ENCODE data around the gene CYB5A. TPM values are rescaled to one million over a fixed set of nuclear protein-coding genes. Genes with fewer than 3 reads are reported as not detected.

CYB5A gene
- polyA plus RNA-seq, 2 of the 4 experiments (the other 2 are of a cell fraction): 132 to 267 TPM

DNA sequence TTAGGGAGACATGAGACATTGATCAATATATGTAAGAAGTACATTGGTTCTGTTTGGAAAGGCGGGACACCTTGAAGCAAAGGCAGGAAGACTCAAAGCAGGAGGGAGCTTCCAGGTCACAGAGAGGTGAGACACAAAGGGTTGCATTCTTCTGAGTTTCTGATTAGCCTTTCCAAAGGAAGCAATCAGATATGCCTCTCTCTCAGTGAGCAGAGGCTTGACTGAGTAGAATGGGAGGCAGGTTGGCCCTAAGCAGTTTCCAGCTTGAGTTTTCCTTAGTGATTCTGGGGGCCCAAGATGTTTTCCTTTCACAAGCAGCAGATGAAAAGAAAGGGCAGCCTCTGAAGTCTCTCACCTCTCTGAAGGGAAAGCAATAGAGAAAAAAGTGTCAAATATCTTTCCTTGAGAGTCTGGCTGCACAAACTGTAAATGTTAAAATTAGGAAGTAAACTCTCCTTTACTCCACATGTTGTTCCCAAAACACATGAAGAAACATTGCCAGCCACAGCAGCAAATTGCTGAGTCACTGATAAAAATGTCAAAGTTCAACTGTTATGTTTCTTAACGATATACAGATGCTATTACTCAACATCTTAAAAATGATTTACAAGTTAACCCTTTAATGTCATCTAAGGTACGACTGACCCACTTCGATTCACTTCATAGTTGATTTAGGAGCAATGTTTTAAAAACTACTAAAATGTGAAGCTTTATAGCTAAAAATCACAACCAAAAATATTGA is 40.3 kb downstream of the CYB5A start (continued):
- TF ChIP-seq EP300 (IDR thresholded peaks at IDR 0.05): peak in 1 of 2 experiments; percentile 45; a peak in 1 of 5 replicates

DNA sequence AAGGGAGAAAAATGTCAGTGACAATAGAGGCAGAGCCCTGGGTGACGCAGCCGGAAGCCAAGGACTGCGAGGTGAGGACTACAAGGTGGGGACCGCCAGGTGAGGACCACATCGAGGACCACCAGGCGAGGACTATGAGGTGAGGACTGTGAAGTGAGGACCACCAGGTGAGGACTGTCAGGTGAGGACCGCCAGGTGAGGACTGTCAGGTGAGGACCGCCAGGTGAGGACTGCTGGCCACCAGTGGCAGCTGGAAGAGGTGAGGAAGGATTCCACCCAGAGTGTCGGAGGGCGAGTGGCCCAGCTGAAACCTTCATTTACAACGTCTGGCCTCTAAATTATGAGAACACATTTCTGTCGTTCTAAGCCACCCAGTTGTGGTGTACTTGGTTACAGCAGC is 41.6 kb downstream of the CYB5A start:
- no peak for FAIRE-seq
- H3K27ac ChIP-seq: peak overlapping the region; percentile 87 to 92
- DNase-seq (ENCODE audit: low read depth in 1 of 2, low spot score in 1 of 2): no peak
- H3K9me3 ChIP-seq: no peaks in the 10 kb centered on the region
- CTCF ChIA-PET: interaction anchor here (0.6 to 2.7 kb wide), 2 partner anchors 8 to 89 kb away, joined by 3 to 8 read pairs; no protein-coding TSS in a partner anchor
- 93% methylated on average over 11 of the region's 12 CpGs for WGBS (ENCODE audit: missing lambda C conversion rate)
- TF ChIP-seq ZSCAN20 (CRISPR knock-in tag; IDR thresholded peaks at IDR 0.05) (no peak), MYC (IDR thresholded peaks at IDR 0.05; ENCODE audit: borderline replicate concordance, low read length) (no peak), CEBPB (IDR thresholded peaks at IDR 0.05) (no peak), JUN (IDR thresholded peaks at IDR 0.05) (no peak), EP300 (IDR thresholded peaks at IDR 0.05) (no peak), HOXA7 (CRISPR knock-in tag; IDR thresholded peaks at IDR 0.05) (no peak), RFX5 (IDR thresholded peaks at IDR 0.05) (no peak), NPAS2 (CRISPR knock-in tag; IDR thresholded peaks at IDR 0.05; ENCODE audit: borderline replicate concordance) (no peak), HDAC2 (IDR thresholded peaks at IDR 0.05) (no peak)
- TF ChIP-seq, protein P1, sequence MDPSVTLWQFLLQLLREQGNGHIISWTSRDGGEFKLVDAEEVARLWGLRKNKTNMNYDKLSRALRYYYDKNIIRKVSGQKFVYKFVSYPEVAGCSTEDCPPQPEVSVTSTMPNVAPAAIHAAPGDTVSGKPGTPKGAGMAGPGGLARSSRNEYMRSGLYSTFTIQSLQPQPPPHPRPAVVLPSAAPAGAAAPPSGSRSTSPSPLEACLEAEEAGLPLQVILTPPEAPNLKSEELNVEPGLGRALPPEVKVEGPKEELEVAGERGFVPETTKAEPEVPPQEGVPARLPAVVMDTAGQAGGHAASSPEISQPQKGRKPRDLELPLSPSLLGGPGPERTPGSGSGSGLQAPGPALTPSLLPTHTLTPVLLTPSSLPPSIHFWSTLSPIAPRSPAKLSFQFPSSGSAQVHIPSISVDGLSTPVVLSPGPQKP (IDR thresholded peaks at IDR 0.05; ENCODE audit: low read depth, low read length): no peak
- no peak overlapping the region for H3K4me3 ChIP-seq
- POLR2A ChIA-PET: no interaction called here
- no peak for ATAC-seq
- H3K4me1 ChIP-seq: peaks cover 61% of the 10 kb centered on the region
- peak overlapping the region; percentile 54 for H3K4me2 ChIP-seq

DNA sequence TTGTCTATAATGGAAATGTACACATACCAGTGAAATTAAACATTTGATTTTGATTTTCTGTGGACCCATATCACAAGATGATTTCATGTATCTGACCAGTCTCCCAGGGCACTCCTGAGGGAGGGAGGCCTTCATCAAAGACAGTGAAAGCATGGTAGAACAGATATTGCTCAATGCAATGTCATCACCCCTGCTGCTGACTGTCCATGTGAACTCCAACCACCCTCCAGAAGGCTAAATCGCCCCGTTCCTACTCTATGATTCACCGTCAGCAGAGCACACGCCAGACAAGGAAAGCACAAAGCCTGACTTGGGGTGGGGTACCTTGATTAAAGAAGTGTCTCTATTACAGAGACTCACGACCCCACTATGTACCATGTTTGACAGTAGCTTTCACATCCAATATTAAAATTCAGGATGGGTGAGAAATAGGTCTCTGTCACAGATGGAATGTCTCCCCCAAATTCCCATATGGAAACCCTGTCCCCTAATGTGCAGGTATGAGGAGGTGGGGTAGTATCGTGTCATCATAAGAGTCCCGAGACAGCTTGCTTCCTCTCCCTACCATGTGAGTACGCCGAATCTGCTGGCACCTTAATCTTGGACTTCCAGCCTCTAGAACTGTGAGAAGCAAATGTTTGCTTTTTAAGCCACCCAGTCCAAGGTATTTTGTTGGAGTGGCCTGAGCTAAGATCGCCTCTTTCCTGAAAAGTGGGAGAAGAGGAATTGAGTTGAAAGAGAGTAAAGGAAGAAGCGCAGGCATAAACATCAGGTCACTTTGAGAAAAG is 42.4 kb downstream of the CYB5A start:
- FAIRE-seq: no peak
- Histone ChIP-seq H3K4me2 (peak overlapping the region; percentile 54), H3K9me3 (no peaks in the 10 kb centered on the region), H3K4me3 (no peak overlapping the region), H3K27ac (peak overlapping the region; percentile 87 to 92), H3K4me1 (peaks cover 56% of the 10 kb centered on the region)
- peak; percentile 91 to 98 for ATAC-seq
- WGBS (ENCODE audit: missing lambda C conversion rate): 36% methylated on average over 11 of the region's 11 CpGs
- ChIA-PET POLR2A (no interaction called here), CTCF (interaction anchor here (1.2 to 2.7 kb wide), 2 partner anchors 8 to 14 kb away, joined by 3 to 8 read pairs; no protein-coding TSS in a partner anchor)
- DNase-seq (ENCODE audit: low read depth in 1 of 2, low spot score in 1 of 2): peak; percentile 72 to 82
- TF ChIP-seq RAD21 (conservative IDR thresholded peaks at IDR 0.05 in 1 of 2, IDR thresholded peaks at IDR 0.05 in 1 of 2) (no peak), RNF2 (IDR thresholded peaks at IDR 0.05; ENCODE audit: borderline replicate concordance, low read depth) (no peak), CBX2 (IDR thresholded peaks at IDR 0.05; ENCODE audit: borderline replicate concordance, low read depth) (no peak), KDM1A (IDR thresholded peaks at IDR 0.05; ENCODE audit: low read depth) (no peak), FOXS1 (CRISPR knock-in tag; IDR thresholded peaks at IDR 0.05) (no peak), GATA3 (IDR thresholded peaks at IDR 0.05; ENCODE audit: borderline replicate concordance) (peak; percentile 44; the same call in 1 of the 2 replicates), EP300 (IDR thresholded peaks at IDR 0.05) (peak; percentile 63 to 85; a peak in 3 of 5 replicates), HEYL (CRISPR knock-in tag; IDR thresholded peaks at IDR 0.05) (no peak), SMC3 (IDR thresholded peaks at IDR 0.05) (peak; percentile 16; the same call in 1 of the 3 replicates), NFE2L2 (conservative IDR thresholded peaks at IDR 0.05; ENCODE audit: low read length) (no peak), SREBF2 (IDR thresholded peaks at IDR 0.05) (no peak), JUNB (IDR thresholded peaks at IDR 0.05) (peak; percentile 64; the same call in 1 of the 2 replicates), JUN (IDR thresholded peaks at IDR 0.05) (peak; percentile 74 to 80; a peak in 4 of 5 replicates), HOXB13 (CRISPR knock-in tag; IDR thresholded peaks at IDR 0.05; ENCODE audit: low read depth) (no peak), FOSL2 (IDR thresholded peaks at IDR 0.05) (peak; percentile 46), FOSL2 (CRISPR knock-in tag; IDR thresholded peaks at IDR 0.05) (peak; percentile 59), NPAS2 (CRISPR knock-in tag; IDR thresholded peaks at IDR 0.05; ENCODE audit: borderline replicate concordance) (no peak), HDAC2 (IDR thresholded peaks at IDR 0.05) (no peak), ESRRA (IDR thresholded peaks at IDR 0.05; ENCODE audit: borderline replicate concordance, low read length) (no peak), EHF (CRISPR knock-in tag; IDR thresholded peaks at IDR 0.05) (no peak)
- TF ChIP-seq, protein P2, sequence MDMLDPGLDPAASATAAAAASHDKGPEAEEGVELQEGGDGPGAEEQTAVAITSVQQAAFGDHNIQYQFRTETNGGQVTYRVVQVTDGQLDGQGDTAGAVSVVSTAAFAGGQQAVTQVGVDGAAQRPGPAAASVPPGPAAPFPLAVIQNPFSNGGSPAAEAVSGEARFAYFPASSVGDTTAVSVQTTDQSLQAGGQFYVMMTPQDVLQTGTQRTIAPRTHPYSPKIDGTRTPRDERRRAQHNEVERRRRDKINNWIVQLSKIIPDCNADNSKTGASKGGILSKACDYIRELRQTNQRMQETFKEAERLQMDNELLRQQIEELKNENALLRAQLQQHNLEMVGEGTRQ (IDR thresholded peaks at IDR 0.05): no peak
- TF ChIP-seq, protein P3, sequence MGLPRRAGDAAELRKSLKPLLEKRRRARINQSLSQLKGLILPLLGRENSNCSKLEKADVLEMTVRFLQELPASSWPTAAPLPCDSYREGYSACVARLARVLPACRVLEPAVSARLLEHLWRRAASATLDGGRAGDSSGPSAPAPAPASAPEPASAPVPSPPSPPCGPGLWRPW (IDR thresholded peaks at IDR 0.05): peak; percentile 44; the same call in 1 of the 2 replicates
- TF ChIP-seq, protein P4, sequence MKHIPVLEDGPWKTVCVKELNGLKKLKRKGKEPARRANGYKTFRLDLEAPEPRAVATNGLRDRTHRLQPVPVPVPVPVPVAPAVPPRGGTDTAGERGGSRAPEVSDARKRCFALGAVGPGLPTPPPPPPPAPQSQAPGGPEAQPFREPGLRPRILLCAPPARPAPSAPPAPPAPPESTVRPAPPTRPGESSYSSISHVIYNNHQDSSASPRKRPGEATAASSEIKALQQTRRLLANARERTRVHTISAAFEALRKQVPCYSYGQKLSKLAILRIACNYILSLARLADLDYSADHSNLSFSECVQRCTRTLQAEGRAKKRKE (CRISPR knock-in tag; IDR thresholded peaks at IDR 0.05; ENCODE audit: low read depth): no peak
- TF ChIP-seq, protein P5, sequence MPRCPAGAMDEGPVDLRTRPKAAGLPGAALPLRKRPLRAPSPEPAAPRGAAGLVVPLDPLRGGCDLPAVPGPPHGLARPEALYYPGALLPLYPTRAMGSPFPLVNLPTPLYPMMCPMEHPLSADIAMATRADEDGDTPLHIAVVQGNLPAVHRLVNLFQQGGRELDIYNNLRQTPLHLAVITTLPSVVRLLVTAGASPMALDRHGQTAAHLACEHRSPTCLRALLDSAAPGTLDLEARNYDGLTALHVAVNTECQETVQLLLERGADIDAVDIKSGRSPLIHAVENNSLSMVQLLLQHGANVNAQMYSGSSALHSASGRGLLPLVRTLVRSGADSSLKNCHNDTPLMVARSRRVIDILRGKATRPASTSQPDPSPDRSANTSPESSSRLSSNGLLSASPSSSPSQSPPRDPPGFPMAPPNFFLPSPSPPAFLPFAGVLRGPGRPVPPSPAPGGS (IDR thresholded peaks at IDR 0.05): no peak
